Measurements from ENCODE around the gene CRTAC1.

The CRTAC1 gene

DNA sequence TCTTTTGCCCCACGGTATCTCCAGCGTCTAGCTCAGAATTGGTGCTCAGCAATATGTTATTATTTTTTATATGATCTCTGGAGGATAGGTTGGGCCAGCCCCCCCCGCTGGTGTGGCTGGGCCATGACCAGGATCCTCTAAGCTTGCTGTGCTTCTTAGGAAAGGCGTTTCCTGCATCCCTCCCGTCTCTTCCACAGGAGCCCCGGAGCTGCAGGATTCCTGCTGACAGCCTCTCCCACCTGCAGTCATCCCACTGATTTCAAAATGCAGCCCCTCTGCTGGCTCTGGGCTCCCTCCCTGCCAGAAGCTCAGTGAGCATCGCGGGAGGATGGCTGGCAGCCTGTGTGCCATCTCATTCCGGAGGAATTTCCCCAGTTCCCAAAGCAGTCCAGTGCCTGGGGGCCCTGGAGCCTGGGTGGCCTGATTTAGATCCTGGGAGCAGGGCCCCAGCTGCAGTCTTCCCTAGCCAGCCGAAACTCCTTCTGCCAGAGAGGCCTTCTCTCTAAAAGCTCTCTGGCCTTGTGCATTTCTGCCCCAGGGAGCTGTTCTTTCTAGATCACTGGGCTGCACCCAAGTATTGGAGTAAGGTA is 202.6 kb downstream of the CRTAC1 start:
- no peak for DNase-seq

DNA sequence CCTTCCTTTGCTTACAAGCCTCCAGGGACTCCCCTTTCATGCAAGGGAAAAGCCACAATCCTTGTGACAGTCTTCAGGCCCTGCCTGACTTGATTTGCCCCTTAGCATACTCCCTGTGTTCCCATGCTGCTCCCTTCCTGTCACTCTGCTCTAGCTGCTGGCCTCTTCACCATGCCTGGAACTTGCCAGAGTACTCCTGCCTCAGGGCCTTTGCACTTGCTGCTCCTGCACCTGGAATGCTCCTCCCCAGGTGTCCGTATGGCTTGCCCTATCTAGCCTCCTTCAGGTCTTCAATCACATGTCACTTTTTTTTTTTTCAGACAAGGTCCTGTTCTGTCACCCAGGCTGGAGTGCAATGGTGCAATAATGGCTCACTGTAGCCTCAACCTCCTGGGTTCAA is 203.5 kb downstream of the CRTAC1 start:
- DNase-seq, result no peak

DNA sequence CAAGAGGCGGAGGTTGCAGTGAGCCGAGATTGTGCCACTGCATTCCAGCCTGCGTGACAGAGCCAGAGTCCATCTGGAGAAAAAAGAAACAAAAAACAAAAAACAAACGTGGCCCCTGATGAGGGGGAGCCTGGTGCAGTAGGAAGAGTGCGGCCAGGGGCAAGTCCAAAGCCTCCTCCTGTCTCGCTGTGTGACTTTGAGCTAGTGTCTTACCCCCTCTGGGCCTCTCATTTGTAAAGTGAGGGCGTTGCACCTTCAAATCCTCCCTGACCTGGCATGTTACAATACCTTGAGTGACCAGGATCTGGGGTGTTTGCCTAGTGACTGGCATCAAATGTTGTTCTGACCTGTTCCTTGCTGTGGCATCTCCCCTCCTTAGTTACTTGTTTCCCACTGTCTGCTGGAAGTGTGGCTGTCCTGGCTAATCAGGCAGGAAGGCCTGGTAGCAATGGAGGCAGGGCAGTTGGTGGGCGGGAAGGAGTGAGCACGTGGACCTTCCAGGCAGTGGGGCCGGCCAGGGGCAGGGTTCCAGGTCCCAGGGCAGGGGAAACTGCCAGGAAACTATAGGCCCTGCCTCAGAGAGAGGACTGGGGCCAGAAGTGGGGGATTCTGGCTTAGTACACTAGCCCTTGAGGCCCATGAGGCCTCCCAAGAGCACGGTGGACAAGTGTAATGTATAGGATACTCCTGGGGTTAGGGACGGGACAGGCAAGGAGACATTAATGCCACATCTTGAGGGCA is 205.2 kb downstream of the CRTAC1 start:
- no peak for DNase-seq

GRCh38 chr10:97823734-97824133 is 206.7 kb downstream of the CRTAC1 start:
- DNase-seq, result no peak

DNA sequence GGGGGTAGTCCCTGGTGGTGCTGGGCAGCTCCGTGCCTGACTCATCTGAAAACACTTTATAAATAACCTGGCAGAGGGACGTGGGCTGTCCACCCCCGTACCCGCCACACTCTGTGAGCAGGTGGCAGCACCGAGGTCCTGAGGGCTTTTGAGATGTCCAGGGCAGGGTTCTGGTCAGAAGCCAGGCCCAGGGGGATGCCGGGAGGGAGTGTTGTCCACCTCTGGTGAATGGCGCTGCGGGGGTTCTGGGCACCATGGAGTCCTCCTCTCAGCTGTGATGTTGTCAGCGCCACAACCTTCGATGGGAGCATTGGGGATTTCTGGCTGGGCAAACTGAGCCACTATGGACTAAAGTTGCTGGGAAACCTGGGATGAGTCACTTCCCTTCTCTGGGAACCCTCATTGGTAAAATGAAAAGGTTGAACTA is 208.1 kb downstream of the CRTAC1 start:
- DNase-seq, result no peak

GRCh38 chr10:97821308-97822038 is 208.9 kb downstream of the CRTAC1 start:
- DNase-seq, result no peak

- DNase-seq, result no peak
Observed at GRCh38 chr10:97820096-97820704, 210.2 kb downstream of the CRTAC1 start.

DNA sequence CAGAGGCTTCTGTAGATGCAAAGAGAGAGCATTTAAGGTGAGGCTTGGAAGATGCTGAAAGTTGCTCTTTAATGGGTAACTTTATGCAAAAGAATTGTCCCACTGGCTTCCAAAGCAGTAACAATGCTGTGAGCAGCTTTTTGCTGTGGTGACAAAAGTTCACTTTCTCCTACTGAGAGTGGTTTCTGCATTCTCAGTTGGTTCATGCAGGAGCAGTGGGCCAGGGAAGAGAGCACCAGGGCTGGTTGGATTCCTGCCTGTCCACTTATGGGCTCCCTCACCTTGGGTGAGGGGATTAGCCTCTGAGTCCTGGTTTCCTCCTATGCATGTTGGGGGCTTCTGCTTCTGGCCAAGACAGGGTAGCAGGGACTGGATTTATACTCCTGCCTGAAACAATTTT is 211.8 kb downstream of the CRTAC1 start:
- DNase-seq, result no peak

GRCh38 chr10:97816609-97817008 is 213.8 kb downstream of the CRTAC1 start:
- no peak for DNase-seq
